H1 (cell line): ENCODE results near the gene DNASE2B. TPM values are rescaled to one million over a fixed set of nuclear protein-coding genes. Genes with fewer than 3 reads are reported as not detected.

ENCODE experiments used
- EGR1 ChIP-seq: IDR thresholded peaks from 2 replicates; pipeline ENCODE4 v1.6.1; 2011; ENCODE audit warnings: low read depth, low read length, borderline replicate concordance
- RFX5 ChIP-seq: IDR thresholded peaks from 2 replicates; pipeline ENCODE4 v1.6.1; 2011; ENCODE audit warnings: low read depth, low read length, improper control_type of control experiment, borderline replicate concordance
- RXRA ChIP-seq: IDR thresholded peaks from 2 replicates; pipeline ENCODE4 v1.6.1; 2011; ENCODE audit warnings: low read depth, mild to moderate bottlenecking, low read length, moderate library complexity; ENCODE audit not compliant: insufficient read depth
- TAF7 ChIP-seq: optimal IDR thresholded peaks from 2 replicates; pipeline ENCODE3; 2011; ENCODE audit warnings: low read depth, mild to moderate bottlenecking, inconsistent platforms, low read length, moderate library complexity, borderline replicate concordance
- polyA plus RNA-seq, 7 experiments: library from polyadenylated mRNA; depleted of rRNA in 3 of 7; stranded (reverse) in 5 of 7; unstranded in 2 of 7; fragments of >200 nt in 5 of 7; fragments of 200-250 nt in 2 of 7; gene quantifications; 1 replicate in 5 of 7; 2 replicates in 1 of 7; 4 replicates in 1 of 7; pipeline versions ENCODE4 v1.2.1 to v1.2.3, GENCODE V29; 2011 to 2013; ENCODE audit warnings: missing spikeins in 2 of 7, mixed read lengths in 2 of 7
- total RNA-seq: library from RNA; stranded (reverse); fragmentation: NEBNext Ultra II Directional; extraction: Animal tissue kit (Norgen Biotek cat#: 25700); gene quantifications from 2 replicates; pipeline ENCODE4 v1.2.1, GENCODE V29; 2021

The DNASE2B gene
- total and polyA plus RNA-seq, 2 of the 8 experiments (the other 6 are each of a cell fraction or from before 2014, with no cell fraction given), result not detected

- TF ChIP-seq RFX5, result no peak
- no peak for TF ChIP-seq TAF7
- TF ChIP-seq RXRA, result no peak
- no peak for TF ChIP-seq EGR1
These were observed 34.7 kb upstream of the DNASE2B start (continued) for GRCh38 chr1:84363622-84364021.
